Activated CD8-positive, alpha-beta memory T cell treated with anti-CD3 and anti-CD28 coated beads for 1 hour (primary cell): ENCODE data around the gene HSPB6.
A peak's percentile ranks its signal among the peaks of the same experiment; 100 is the strongest.

Experiments
- DNase-seq, 2 donors: peaks; one replicate each; pipeline ENCODE4 v3.0.0-alpha.2; 2020; ENCODE audit warnings: low read depth in 1 of 2; ENCODE audit errors: extremely low read depth in 1 of 2

The HSPB6 gene

GRCh38 chr19:35746531-35746930 lies 10.3 kb downstream of the HSPB6 start:
- DNase-seq = no peak

GRCh38 chr19:35746087-35746462 lies 10.8 kb downstream of the HSPB6 start:
- no peak for DNase-seq

- DNase-seq = peak; percentile 89 to 91
Observed at GRCh38 chr19:35745328-35746086, 11.3 kb downstream of the HSPB6 start, which contains the start of the genes PSENEN and U2AF1L4. Gene PSENEN, plus strand, starts transcription at chr19:35745651. Its CDS starts 280 bp downstream, at chr19:35745931. Gene U2AF1L4, minus strand, starts transcription at chr19:35745418. Its CDS starts 27 bp downstream, at chr19:35745391.

GRCh38 chr19:35744430-35745327 lies 12.2 kb downstream of the HSPB6 start:
- peak; percentile 84 to 85 for DNase-seq

GRCh38 chr19:35743640-35744429 lies 13.0 kb downstream of the HSPB6 start:
- DNase-seq = no peak

GRCh38 chr19:35742121-35742724 lies 14.6 kb downstream of the HSPB6 start, which contains the start of gene IGFLR1:
Gene IGFLR1, minus strand, starts transcription at chr19:35742452. Its CDS starts 1,272 bp downstream, at chr19:35741180.
- DNase-seq = peak in 1 of 2 donors; percentile 36

- DNase-seq = no peak
Observed at GRCh38 chr19:35741203-35741515, 15.7 kb downstream of the HSPB6 start.

GRCh38 chr19:35740423-35741202 lies 16.2 kb downstream of the HSPB6 start:
- DNase-seq = peak; percentile 87 to 92

GRCh38 chr19:35740108-35740422 lies 16.8 kb downstream of the HSPB6 start:
- no peak for DNase-seq

- DNase-seq = no peak
Observed at GRCh38 chr19:35739275-35740107, 17.3 kb downstream of the HSPB6 start.

GRCh38 chr19:35738887-35739229 lies 18.0 kb downstream of the HSPB6 start:
- DNase-seq = no peak

GRCh38 chr19:35738021-35738886 lies 18.6 kb downstream of the HSPB6 start:
- no peak for DNase-seq

- no peak for DNase-seq
Observed at GRCh38 chr19:35736913-35737886, 19.6 kb downstream of the HSPB6 start.

- no peak for DNase-seq
Observed at GRCh38 chr19:35734889-35735288, 21.9 kb downstream of the HSPB6 start.

- no peak for DNase-seq
Observed at GRCh38 chr19:35734273-35734672, 22.6 kb downstream of the HSPB6 start.

- no peak for DNase-seq
Observed at GRCh38 chr19:35733180-35734125, 23.4 kb downstream of the HSPB6 start.
